Subcutaneous adipose tissue (tissue), 4 donors: Measurements from ENCODE around the gene TYMP. TPM values are rescaled to one million over a fixed set of nuclear protein-coding genes. Genes with fewer than 3 reads are reported as not detected.

Experiments used
- total RNA-seq, 4 donors: library from RNA; depleted of rRNA; stranded (reverse); fragments of >200 nt; gene quantifications; one replicate each; pipeline ENCODE4 v1.1.0, GENCODE V29; 2016
- TF ChIP-seq, protein P1 (sequence below): fragments of 450-650 bp; IDR thresholded peaks from one replicate; pipeline ENCODE4 v1.5.1; 2016; ENCODE audit warnings: low read depth, mild to moderate bottlenecking, control low read depth, antibody characterized with exemption, moderate library complexity

Gene TYMP
- total RNA-seq, 4 donors from 2014 or later, result 28.9 to 129 (median 108) TPM

DNA sequence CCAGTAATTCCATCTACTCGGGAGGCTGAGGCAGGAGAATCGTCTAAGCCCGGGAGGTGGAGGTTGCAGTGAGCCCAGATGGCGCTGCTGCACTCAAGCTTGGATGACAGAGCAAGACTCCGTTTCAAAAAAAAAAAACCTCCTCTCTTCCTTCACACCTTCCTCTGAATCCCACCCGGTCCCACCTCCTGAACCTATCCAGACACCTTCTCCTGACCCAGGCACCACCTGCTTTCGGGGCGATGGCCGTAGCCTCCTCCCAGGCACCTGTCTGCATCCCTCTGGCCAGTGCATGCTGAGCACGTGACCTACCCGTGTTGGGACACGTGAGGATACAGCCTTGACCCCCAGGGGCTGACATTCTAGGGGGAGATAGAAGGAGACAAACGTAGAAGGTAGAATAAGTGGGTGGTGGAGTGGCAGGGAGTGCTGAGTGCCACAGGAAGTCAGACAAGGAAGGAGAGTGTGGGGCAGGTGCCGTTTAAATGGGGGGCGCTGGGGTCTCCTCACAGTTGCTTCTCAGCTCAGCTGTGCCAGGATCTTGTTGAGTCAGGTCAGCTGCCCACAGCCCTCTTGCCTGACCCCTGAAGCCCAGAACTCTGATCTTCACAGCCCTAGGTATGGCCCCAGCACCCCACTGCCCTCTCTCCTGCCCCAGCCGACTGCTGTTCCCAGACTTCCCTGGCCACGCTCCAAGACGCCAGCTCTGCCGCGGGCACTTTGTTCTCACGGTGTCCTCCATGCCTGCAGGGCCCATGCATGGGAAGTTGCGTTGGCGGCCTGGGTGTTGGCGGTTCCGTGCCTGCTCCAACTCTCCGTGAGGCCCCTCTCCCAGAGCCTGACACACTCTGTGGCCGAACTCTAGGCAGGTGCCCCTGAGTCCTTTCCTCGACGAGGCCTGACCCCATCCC is 44.3 kb downstream of the TYMP start:
- TF ChIP-seq, protein P1, sequence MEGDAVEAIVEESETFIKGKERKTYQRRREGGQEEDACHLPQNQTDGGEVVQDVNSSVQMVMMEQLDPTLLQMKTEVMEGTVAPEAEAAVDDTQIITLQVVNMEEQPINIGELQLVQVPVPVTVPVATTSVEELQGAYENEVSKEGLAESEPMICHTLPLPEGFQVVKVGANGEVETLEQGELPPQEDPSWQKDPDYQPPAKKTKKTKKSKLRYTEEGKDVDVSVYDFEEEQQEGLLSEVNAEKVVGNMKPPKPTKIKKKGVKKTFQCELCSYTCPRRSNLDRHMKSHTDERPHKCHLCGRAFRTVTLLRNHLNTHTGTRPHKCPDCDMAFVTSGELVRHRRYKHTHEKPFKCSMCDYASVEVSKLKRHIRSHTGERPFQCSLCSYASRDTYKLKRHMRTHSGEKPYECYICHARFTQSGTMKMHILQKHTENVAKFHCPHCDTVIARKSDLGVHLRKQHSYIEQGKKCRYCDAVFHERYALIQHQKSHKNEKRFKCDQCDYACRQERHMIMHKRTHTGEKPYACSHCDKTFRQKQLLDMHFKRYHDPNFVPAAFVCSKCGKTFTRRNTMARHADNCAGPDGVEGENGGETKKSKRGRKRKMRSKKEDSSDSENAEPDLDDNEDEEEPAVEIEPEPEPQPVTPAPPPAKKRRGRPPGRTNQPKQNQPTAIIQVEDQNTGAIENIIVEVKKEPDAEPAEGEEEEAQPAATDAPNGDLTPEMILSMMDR, result no peak

DNA sequence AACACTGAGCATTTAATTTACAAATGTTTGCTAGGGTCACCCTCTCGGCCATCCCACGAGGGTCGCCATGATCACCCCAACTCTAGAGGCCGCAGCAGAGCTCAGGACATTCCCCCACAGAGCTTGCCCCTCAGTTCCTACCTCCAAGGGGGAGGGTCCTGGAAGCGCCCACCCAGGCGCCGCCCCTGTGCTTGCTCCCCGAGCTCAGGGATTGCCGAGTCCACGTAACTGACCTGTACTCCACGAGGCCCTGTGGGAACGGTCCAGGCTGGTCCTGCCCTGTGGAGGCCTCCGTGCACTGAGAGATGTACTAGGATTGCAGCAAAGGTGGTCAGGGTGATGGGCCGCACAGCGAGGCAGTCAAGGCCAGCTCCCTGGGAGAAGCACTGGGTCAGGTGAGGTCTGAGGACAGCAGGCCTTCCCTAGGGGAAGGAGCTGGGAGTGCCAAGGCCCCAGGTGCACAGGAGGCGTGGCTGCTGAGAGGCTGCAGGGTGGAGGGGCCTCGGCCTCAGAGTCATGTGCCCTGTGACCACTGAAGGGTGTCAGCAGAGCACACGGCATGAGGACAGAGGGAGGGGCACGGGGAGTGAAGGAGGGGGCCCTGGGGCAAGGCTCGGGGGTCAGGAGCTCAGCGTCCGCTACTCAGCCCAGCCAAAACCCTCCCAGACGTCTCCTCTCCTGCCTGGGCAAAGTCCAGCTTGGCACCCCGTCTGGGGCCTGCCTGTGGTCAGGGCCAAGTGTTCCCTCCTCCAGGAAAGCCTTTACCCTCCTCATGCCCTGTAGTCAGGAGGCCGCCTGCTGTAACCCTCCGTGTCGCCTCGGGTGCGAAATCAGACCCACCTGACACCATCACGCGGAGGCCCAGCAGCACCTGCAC is 45.6 kb downstream of the TYMP start:
- TF ChIP-seq, protein P1, result no peak

DNA sequence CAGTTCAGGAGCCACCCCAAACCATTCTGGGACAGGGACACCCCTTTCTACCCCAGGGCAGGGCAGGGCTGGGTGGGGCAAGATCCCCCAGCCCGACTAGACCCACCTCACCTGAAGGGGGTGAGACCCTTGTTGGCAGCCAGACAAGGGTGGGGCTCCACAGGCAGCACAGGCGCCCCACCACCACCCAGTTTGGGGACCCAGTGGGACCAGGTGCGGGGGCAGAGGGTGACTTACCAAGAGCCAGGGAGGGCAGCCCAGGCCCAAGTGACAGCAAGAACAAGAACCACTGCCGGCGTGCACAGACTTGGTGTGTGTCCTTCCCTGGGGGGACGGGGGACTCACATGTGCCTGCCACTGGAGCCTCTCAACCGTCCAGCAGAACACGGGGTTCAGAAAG is 46.3 kb downstream of the TYMP start:
- TF ChIP-seq, protein P1, result no peak

DNA sequence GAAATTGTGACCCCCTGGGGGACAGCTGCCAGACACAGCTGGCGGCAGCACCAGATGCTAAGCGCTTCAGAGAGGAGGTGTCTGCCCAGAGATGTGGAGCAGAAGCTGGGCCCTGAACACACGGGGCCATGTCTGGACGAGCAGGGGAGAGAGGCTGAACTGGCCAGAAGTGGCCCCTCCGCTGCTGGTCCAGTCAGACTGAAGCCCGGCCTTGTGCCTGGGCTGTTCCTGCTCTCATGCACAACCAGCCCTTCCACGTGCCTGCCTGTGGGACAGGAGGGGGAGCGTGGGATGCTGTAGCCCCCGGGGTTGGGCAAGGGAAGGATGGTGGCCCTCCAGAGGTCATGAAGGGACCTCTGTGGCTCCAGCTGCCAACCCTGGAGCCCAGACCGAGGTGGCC is 46.7 kb downstream of the TYMP start:
- TF ChIP-seq, protein P1, result no peak

DNA sequence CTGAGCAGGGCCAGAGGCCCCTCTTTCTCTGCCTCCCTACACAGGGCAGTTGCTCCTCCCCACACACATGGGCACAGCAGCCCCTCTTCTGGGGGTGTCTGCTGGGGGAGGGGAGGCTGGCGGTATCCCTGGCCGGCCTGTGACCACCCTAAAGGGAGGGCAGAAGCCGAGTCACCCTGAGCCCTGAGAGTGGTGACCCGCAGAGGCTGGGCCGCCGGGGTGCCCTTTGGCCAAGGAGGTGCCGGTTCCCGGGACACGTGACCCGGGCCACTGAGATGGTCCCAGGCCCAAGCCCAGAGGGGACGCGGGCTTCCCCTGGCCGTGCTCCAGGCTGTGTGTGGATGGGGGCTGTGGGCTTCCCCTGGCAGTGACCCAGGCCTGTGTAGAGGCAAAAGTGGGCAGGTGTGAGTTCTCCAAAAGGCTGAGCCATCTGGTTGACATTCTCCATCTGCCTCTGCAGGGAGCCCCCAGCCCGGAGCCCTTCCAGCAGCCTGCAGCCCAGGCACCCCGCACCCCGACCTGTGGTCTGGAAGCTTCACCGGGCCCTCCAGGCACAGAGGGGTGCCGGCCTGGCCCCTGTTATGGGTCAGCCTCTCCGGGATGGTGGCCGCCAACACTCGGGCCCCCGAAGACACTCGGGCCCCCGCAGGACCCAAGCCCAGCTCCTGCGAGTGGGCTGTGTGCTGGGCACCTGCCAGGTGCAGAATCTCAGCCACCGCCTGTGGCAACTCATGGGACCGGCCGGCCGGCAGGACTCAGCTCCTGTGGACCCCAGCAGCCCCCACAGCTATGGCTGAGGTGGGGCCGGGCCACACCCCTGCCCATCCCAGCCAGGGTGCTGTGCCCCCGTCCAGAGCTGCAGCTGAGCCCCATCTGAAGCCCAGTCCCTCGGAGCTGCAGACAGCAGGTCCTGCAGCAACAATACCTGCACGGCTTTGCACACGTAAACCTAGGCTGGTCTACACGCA is 47.4 kb downstream of the TYMP start:
- TF ChIP-seq, protein P1, result no peak

DNA sequence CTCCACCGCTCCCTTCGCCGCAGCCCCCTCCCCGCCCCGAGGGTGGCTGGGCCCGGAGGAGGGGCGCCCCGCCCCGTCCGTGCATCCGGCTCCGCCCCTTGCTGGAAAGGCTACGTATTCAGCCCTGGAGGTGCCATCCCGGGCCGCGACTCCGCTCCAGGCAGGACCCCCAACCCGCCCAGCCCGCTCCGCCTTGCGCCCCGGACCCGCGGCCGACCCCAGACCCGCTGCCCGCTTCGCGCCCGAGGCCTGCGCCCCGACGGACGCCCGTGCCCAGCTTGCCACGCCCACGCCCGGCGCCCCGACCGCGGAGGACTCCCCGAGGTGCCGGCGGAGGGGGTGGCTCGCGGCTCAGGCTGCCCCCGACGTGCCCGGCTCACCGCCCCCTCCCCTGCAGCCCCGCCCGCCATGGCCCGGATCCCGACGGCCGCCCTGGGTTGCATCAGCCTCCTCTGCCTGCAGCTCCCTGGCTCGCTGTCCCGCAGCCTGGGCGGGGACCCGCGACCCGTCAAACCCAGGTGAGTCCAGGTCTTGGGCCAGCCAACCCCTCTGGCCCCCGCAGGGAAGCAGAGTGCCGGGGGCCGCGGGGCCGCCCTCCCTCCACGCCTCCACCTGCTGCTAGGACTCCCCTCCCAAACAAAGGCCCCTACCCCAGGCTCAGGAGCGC is 48.2 kb downstream of the TYMP start, which contains the start of gene ADM2:
Gene ADM2 (plus strand): TSS at position 104 of the 667 bp plus-strand sequence. CDS start 305 bp downstream, at position 409.
- TF ChIP-seq, protein P1, result no peak
